ENCODE measurements around the gene SHQ1. TPM values are rescaled to one million over a fixed set of nuclear protein-coding genes. Genes with fewer than 3 reads are reported as not detected.

Gene SHQ1
- total and polyA plus RNA-seq, 7 donors = 6.2 to 20.6 (median 15.9) TPM

- Histone ChIP-seq H3K27ac (no peak overlapping the region), H3K4me3 (no peak overlapping the region), H3K27me3 (ENCODE audit: insufficient read depth in 3 of 3, low read length in 2 of 3) (no peaks in the 10 kb centered on the region), H3K36me3 (ENCODE audit: insufficient read depth in 1 of 2, low read depth in 1 of 2) (no peaks in the 10 kb centered on the region), H3K4me1 (no peaks in the 10 kb centered on the region), H3K9me3 (no peaks in the 10 kb centered on the region)
- ATAC-seq (no peak), DNase-seq (no peak)
- intact Hi-C loops (cut with DNase I) = no loop called here
- WGBS, 3 donors = 59 to 69% (median 65%) methylated on average over 5 of the region's 5 CpGs
- TF ChIP-seq, protein P1, sequence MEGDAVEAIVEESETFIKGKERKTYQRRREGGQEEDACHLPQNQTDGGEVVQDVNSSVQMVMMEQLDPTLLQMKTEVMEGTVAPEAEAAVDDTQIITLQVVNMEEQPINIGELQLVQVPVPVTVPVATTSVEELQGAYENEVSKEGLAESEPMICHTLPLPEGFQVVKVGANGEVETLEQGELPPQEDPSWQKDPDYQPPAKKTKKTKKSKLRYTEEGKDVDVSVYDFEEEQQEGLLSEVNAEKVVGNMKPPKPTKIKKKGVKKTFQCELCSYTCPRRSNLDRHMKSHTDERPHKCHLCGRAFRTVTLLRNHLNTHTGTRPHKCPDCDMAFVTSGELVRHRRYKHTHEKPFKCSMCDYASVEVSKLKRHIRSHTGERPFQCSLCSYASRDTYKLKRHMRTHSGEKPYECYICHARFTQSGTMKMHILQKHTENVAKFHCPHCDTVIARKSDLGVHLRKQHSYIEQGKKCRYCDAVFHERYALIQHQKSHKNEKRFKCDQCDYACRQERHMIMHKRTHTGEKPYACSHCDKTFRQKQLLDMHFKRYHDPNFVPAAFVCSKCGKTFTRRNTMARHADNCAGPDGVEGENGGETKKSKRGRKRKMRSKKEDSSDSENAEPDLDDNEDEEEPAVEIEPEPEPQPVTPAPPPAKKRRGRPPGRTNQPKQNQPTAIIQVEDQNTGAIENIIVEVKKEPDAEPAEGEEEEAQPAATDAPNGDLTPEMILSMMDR (IDR thresholded peaks at IDR 0.05) = no peak
These were observed 23.9 kb upstream of the SHQ1 start for GRCh38 chr3:72872183-72872582.

DNA sequence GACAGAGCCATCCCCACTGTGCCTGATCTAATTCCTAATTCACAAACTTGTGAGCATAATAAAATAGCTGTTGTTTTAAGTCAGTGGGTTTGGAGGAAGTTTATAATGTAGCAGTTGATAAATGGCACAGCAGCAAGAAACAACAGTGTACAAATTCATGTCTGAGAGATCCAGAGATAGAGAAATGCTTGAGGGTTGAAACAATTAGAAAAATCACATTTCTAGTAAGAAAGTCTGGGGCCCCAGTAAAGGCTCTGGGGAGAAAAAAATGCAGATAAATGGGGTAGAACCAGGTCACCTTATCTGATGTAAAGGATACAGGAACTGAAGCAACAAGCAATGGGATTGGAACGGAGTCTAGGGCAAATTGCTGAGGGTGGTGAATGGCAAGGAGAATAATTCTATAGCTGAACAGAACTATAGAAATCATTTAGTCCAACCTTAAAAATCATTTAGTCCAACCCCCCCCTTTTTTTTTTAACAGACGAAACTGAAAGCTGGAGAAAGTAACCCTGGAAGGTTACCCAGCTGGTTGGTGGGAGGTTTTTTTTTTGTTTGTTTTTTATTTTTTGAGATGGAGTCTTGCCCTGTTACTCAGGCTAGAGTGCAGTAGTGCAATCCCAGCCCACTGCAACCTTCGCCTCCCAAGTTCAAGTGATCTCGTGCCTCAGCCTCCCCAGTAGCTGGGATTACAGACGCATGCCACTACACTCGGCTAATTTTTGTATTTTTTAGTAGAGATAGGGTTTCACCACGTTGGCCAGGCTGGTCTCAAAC lies 14.3 kb upstream of the SHQ1 start:
- ATAC-seq (no peak), DNase-seq (no peak)
- intact Hi-C loops (cut with DNase I) = no loop called here
- H3K36me3 ChIP-seq (ENCODE audit: insufficient read depth in 1 of 2, low read depth in 1 of 2) = no peaks in the 10 kb centered on the region
- H3K4me1 ChIP-seq = no peaks in the 10 kb centered on the region
- TF ChIP-seq, protein P1 (IDR thresholded peaks at IDR 0.05) = no peak
- no peak overlapping the region for H3K27ac ChIP-seq
- 59 to 72% (median 66%) methylated on average over 7 of the region's 7 CpGs for WGBS, 3 donors
- no peaks in the 10 kb centered on the region for H3K9me3 ChIP-seq
- H3K27me3 ChIP-seq (ENCODE audit: insufficient read depth in 3 of 3, low read length in 2 of 3) = no peaks in the 10 kb centered on the region
- no peak overlapping the region for H3K4me3 ChIP-seq

GRCh38 chr3:72860846-72861245 lies 12.6 kb upstream of the SHQ1 start:
- H3K4me1 ChIP-seq = no peaks in the 10 kb centered on the region
- H3K27me3 ChIP-seq (ENCODE audit: insufficient read depth in 3 of 3, low read length in 2 of 3) = no peaks in the 10 kb centered on the region
- H3K4me3 ChIP-seq = no peak overlapping the region
- H3K27ac ChIP-seq = no peak overlapping the region
- ATAC-seq (no peak), DNase-seq (no peak)
- TF ChIP-seq, protein P1 (IDR thresholded peaks at IDR 0.05) = no peak
- WGBS, 3 donors = 70 to 82% (median 72%) methylated on average over 1 of the region's 1 CpG
- H3K9me3 ChIP-seq = no peaks in the 10 kb centered on the region
- H3K36me3 ChIP-seq (ENCODE audit: insufficient read depth in 1 of 2, low read depth in 1 of 2) = no peaks in the 10 kb centered on the region
- intact Hi-C loops (cut with DNase I) = no loop called here

DNA sequence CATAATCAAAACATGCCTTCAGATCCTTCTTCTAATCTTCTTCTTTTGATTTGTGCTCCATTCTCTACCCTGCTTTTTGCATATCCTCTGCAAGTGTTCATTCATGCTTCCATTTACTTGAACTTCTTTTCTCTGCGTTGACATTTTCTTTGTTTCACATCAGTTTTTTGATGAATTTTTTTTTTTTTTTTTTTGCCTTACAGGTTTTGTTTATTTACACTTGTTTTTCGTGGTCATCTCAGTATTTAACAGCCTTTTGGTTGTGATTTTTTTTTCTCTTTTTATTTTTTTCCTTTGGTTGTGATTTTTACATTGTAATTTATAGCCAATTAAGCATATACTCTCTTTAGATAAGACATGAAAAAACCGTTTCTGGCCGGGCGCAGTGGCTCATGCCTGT lies 11.8 kb upstream of the SHQ1 start:
- Histone ChIP-seq H3K27me3 (ENCODE audit: insufficient read depth in 3 of 3, low read length in 2 of 3) (peaks cover 0 to 7% (median 0%) of the 10 kb centered on the region in 3 donors), H3K9me3 (no peaks in the 10 kb centered on the region), H3K4me3 (no peak overlapping the region), H3K27ac (no peak overlapping the region), H3K36me3 (ENCODE audit: insufficient read depth in 1 of 2, low read depth in 1 of 2) (no peaks in the 10 kb centered on the region), H3K4me1 (no peaks in the 10 kb centered on the region)
- DNase-seq (no peak), ATAC-seq (no peak)
- WGBS, 3 donors = 83 to 86% (median 85%) methylated on average over 5 of the region's 5 CpGs
- intact Hi-C loops (cut with DNase I) = no loop called here
- TF ChIP-seq, protein P1 (IDR thresholded peaks at IDR 0.05) = no peak

GRCh38 chr3:72855001-72855400 lies 6.8 kb upstream of the SHQ1 start:
- intact Hi-C loops (cut with DNase I) = no loop called here
- H3K27me3 ChIP-seq (ENCODE audit: insufficient read depth in 3 of 3, low read length in 2 of 3) = peaks cover 0 to 10% (median 0%) of the 10 kb centered on the region in 3 donors
- 33 to 49% (median 34%) methylated on average over 7 of the region's 7 CpGs for WGBS, 3 donors
- no peak for DNase-seq
- no peaks in the 10 kb centered on the region for H3K36me3 ChIP-seq (ENCODE audit: insufficient read depth in 1 of 2, low read depth in 1 of 2)
- no peaks in the 10 kb centered on the region for H3K9me3 ChIP-seq
- H3K4me1 ChIP-seq = no peaks in the 10 kb centered on the region
- no peak overlapping the region for H3K4me3 ChIP-seq
- no peak overlapping the region for H3K27ac ChIP-seq
- TF ChIP-seq, protein P1 (IDR thresholded peaks at IDR 0.05) = no peak
- no peak for ATAC-seq

Measured in psoas muscle (tissue), 8 donors.